Activated T-helper 1 cell treated with anti-CD3 and anti-CD28 coated beads, Interleukin-12 subunit alpha, Interleukin-12 subunit beta, Interleukin-2, Interleukin-4 antibody, amounts not matched to agents 30 ng/mL and 10 ng/mL and 1 ng/mL, durations not matched to agents 14 hours and 24 hours and 36 hours (primary cell): ENCODE results near the gene EPS15. TPM values are rescaled to one million over a fixed set of nuclear protein-coding genes. Genes with fewer than 3 reads are reported as not detected.

Source experiments
- DNase-seq: peaks from one replicate; pipeline ENCODE4 v3.0.0; 2021; ENCODE audit warnings: low spot score
- H3K27ac Mint-ChIP-seq: one replicate; pipeline ENCODE4 v1.8.0; 2021; ENCODE audit warnings: mild to moderate bottlenecking, mixed read lengths
- H3K27me3 Mint-ChIP-seq: one replicate; pipeline ENCODE4 v1.8.0; 2022; ENCODE audit warnings: mild to moderate bottlenecking, moderate library complexity, mixed read lengths; ENCODE audit not compliant: insufficient read depth
- H3K36me3 Mint-ChIP-seq: one replicate; pipeline ENCODE4 v1.8.0; 2021; ENCODE audit warnings: low read depth, mixed read lengths
- H3K4me1 Mint-ChIP-seq: one replicate; pipeline ENCODE4 v1.8.0; 2021; ENCODE audit warnings: low read depth, mixed read lengths
- H3K4me3 Mint-ChIP-seq: one replicate; pipeline ENCODE4 v1.8.0; 2021; ENCODE audit warnings: mild to moderate bottlenecking, moderate library complexity, mixed read lengths
- H3K9me3 Mint-ChIP-seq: one replicate; pipeline ENCODE4 v1.8.0; 2021; ENCODE audit warnings: mixed read lengths
- intact Hi-C: fragments of 100-400 bp; cut with micrococcal nuclease; formaldehyde crosslinking; loops from one replicate; pipeline ENCODE4 v1.15.1; 2024
- total RNA-seq: library from RNA; stranded (reverse); gene quantifications from 2 replicates; pipeline ENCODE4 v1.2.3, GENCODE V29; 2022

EPS15 gene
- total RNA-seq, 1 donor from 2014 or later: 55.5 TPM

GRCh38 chr1:51557168-51557567 is 38.1 kb upstream of the EPS15 start:
- Mint-ChIP-seq H3K27ac (no peak overlapping the region), H3K9me3 (peaks cover 3% of the 10 kb centered on the region), H3K27me3 (no peaks in the 10 kb centered on the region), H3K4me1 (peaks cover 18% of the 10 kb centered on the region), H3K4me3 (no peak overlapping the region), H3K36me3 (peaks cover 4% of the 10 kb centered on the region)
- intact Hi-C loops: no loop called here
- DNase-seq: no peak

GRCh38 chr1:51555866-51556619 is 37.0 kb upstream of the EPS15 start:
- Mint-ChIP-seq H3K27ac (no peak overlapping the region), H3K4me1 (peaks cover 24% of the 10 kb centered on the region), H3K36me3 (peaks cover 5% of the 10 kb centered on the region), H3K9me3 (peaks cover 8% of the 10 kb centered on the region), H3K4me3 (no peak overlapping the region), H3K27me3 (no peaks in the 10 kb centered on the region)
- intact Hi-C loops: no loop called here
- no peak for DNase-seq

GRCh38 chr1:51553911-51554310 is 34.8 kb upstream of the EPS15 start:
- H3K36me3 Mint-ChIP-seq: peaks cover 5% of the 10 kb centered on the region
- intact Hi-C loops: loop anchor here (2.0 kb wide), 1 partner anchor 33 kb away; no protein-coding TSS in a partner anchor
- H3K27me3 Mint-ChIP-seq: no peaks in the 10 kb centered on the region
- H3K4me3 Mint-ChIP-seq: no peak overlapping the region
- H3K9me3 Mint-ChIP-seq: peaks cover 8% of the 10 kb centered on the region
- no peak overlapping the region for H3K27ac Mint-ChIP-seq
- no peak for DNase-seq
- peaks cover 23% of the 10 kb centered on the region for H3K4me1 Mint-ChIP-seq

GRCh38 chr1:51552929-51553807 is 34.1 kb upstream of the EPS15 start:
- no peak overlapping the region for H3K27ac Mint-ChIP-seq
- H3K4me3 Mint-ChIP-seq: no peak overlapping the region

GRCh38 chr1:51551848-51552296 is 32.8 kb upstream of the EPS15 start:
- Mint-ChIP-seq H3K9me3 (peaks cover 8% of the 10 kb centered on the region), H3K27me3 (no peaks in the 10 kb centered on the region), H3K36me3 (peaks cover 5% of the 10 kb centered on the region), H3K4me3 (no peak overlapping the region), H3K4me1 (peaks cover 21% of the 10 kb centered on the region), H3K27ac (no peak overlapping the region)
- intact Hi-C loops: loop anchor here (1.0 to 2.0 kb wide), 2 partner anchors 17 to 31 kb away; no protein-coding TSS in a partner anchor
- no peak for DNase-seq

More at GRCh38 chr1:51552929-51553807, 34.1 kb upstream of the EPS15 start:
- peaks cover 5% of the 10 kb centered on the region for H3K36me3 Mint-ChIP-seq
- H3K9me3 Mint-ChIP-seq: peaks cover 8% of the 10 kb centered on the region
- intact Hi-C loops: loop anchor here (1.0 to 2.0 kb wide), 2 partner anchors 16 to 32 kb away; no protein-coding TSS in a partner anchor
- DNase-seq: no peak
- H3K4me1 Mint-ChIP-seq: peaks cover 22% of the 10 kb centered on the region
- H3K27me3 Mint-ChIP-seq: no peaks in the 10 kb centered on the region

- intact Hi-C loops: no loop called here
- H3K27ac Mint-ChIP-seq: no peak overlapping the region
- H3K9me3 Mint-ChIP-seq: peaks cover 8% of the 10 kb centered on the region
- peaks cover 5% of the 10 kb centered on the region for H3K36me3 Mint-ChIP-seq
- no peaks in the 10 kb centered on the region for H3K27me3 Mint-ChIP-seq
- DNase-seq: no peak
- peaks cover 21% of the 10 kb centered on the region for H3K4me1 Mint-ChIP-seq
- no peak overlapping the region for H3K4me3 Mint-ChIP-seq
These were observed 32.0 kb upstream of the EPS15 start for GRCh38 chr1:51551081-51551480.

GRCh38 chr1:51549901-51550300 is 30.8 kb upstream of the EPS15 start:
- peaks cover 5% of the 10 kb centered on the region for H3K36me3 Mint-ChIP-seq
- H3K9me3 Mint-ChIP-seq: peaks cover 8% of the 10 kb centered on the region
- no peak overlapping the region for H3K4me3 Mint-ChIP-seq
- intact Hi-C loops: no loop called here
- H3K27ac Mint-ChIP-seq: no peak overlapping the region
- no peak for DNase-seq
- peaks cover 21% of the 10 kb centered on the region for H3K4me1 Mint-ChIP-seq
- no peaks in the 10 kb centered on the region for H3K27me3 Mint-ChIP-seq

GRCh38 chr1:51549016-51549619 is 30.1 kb upstream of the EPS15 start:
- intact Hi-C loops: no loop called here
- Mint-ChIP-seq H3K27me3 (no peaks in the 10 kb centered on the region), H3K9me3 (peaks cover 8% of the 10 kb centered on the region), H3K27ac (peak overlapping the region; percentile 35), H3K4me1 (peaks cover 23% of the 10 kb centered on the region), H3K4me3 (no peak overlapping the region), H3K36me3 (peaks cover 5% of the 10 kb centered on the region)
- DNase-seq: no peak

GRCh38 chr1:51543858-51544257 is 24.8 kb upstream of the EPS15 start:
- Mint-ChIP-seq H3K27me3 (peaks cover 2% of the 10 kb centered on the region), H3K36me3 (peaks cover 3% of the 10 kb centered on the region), H3K9me3 (no peaks in the 10 kb centered on the region), H3K27ac (no peak overlapping the region), H3K4me3 (no peak overlapping the region), H3K4me1 (peaks cover 35% of the 10 kb centered on the region)
- DNase-seq: no peak
- intact Hi-C loops: no loop called here

GRCh38 chr1:51542158-51542953 is 23.3 kb upstream of the EPS15 start:
- Mint-ChIP-seq H3K36me3 (peaks cover 5% of the 10 kb centered on the region), H3K4me3 (no peak overlapping the region), H3K9me3 (no peaks in the 10 kb centered on the region), H3K27ac (peak overlapping the region; percentile 27), H3K27me3 (peaks cover 2% of the 10 kb centered on the region), H3K4me1 (peaks cover 29% of the 10 kb centered on the region)
- no peak for DNase-seq
- intact Hi-C loops: no loop called here

- peaks cover 29% of the 10 kb centered on the region for H3K4me1 Mint-ChIP-seq
- no peaks in the 10 kb centered on the region for H3K9me3 Mint-ChIP-seq
- peaks cover 2% of the 10 kb centered on the region for H3K27me3 Mint-ChIP-seq
- intact Hi-C loops: loop anchor here (1.0 kb wide), 3 partner anchors 23 to 36 kb away; no protein-coding TSS in a partner anchor
- H3K27ac Mint-ChIP-seq: peak overlapping the region; percentile 65
- peaks cover 5% of the 10 kb centered on the region for H3K36me3 Mint-ChIP-seq
- H3K4me3 Mint-ChIP-seq: no peak overlapping the region
- no peak for DNase-seq
These were observed 22.4 kb upstream of the EPS15 start for GRCh38 chr1:51541313-51542050.
